Measurements from ENCODE around the gene ADAM10.

The ADAM10 gene

GRCh38 chr15:58689646-58690045 lies 59.9 kb downstream of the ADAM10 start:
- no peak for FAIRE-seq
- no peak for DNase-seq (ENCODE audit: insufficient read length, low spot score)
- TF ChIP-seq POLR2A (IDR thresholded peaks at IDR 0.05; ENCODE audit: low read depth, low read length): no peak

GRCh38 chr15:58686286-58686685 lies 63.2 kb downstream of the ADAM10 start:
- FAIRE-seq (no peak), DNase-seq (ENCODE audit: insufficient read length, low spot score) (no peak)

GRCh38 chr15:58684751-58685150 lies 64.8 kb downstream of the ADAM10 start:
- DNase-seq (ENCODE audit: insufficient read length, low spot score) (no peak), FAIRE-seq (no peak)
- no peak for TF ChIP-seq POLR2A (IDR thresholded peaks at IDR 0.05; ENCODE audit: low read depth, low read length)

More at GRCh38 chr15:58686286-58686685, 63.2 kb downstream of the ADAM10 start:
- no peak for TF ChIP-seq POLR2A (IDR thresholded peaks at IDR 0.05; ENCODE audit: low read depth, low read length)

GRCh38 chr15:58684036-58684710 lies 65.3 kb downstream of the ADAM10 start:
- DNase-seq (ENCODE audit: insufficient read length, low spot score) (no peak), FAIRE-seq (no peak)
- no peak for TF ChIP-seq POLR2A (IDR thresholded peaks at IDR 0.05; ENCODE audit: low read depth, low read length)

- no peak for TF ChIP-seq POLR2A (IDR thresholded peaks at IDR 0.05; ENCODE audit: low read depth, low read length)
- DNase-seq (ENCODE audit: insufficient read length, low spot score) (no peak), FAIRE-seq (no peak)
Observed at GRCh38 chr15:58682234-58682633, 67.3 kb downstream of the ADAM10 start.

GRCh38 chr15:58678683-58679082 lies 70.8 kb downstream of the ADAM10 start:
- no peak for FAIRE-seq
- no peak for TF ChIP-seq POLR2A (IDR thresholded peaks at IDR 0.05; ENCODE audit: low read depth, low read length)
- no peak for DNase-seq (ENCODE audit: insufficient read length, low spot score)

DNA sequence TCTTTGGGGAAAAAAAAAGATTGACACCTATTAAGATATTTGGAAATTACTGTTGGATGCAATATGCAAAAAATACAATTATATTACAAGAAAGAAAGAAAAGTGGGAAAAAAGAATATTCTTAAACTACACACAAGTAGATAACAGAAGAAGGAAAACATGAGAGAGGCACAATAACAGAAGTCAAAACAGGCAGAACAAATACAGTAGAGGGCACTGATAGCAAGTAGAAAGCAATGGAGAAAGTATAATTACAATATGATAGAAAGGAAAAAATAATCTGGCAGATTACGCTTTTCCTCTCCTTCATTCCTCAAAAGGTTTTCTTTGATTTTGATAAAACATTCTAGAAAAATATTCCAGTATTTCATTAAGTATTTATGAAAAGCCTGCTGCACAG lies 72.1 kb downstream of the ADAM10 start:
- FAIRE-seq: no peak

GRCh38 chr15:58676766-58677165 lies 72.7 kb downstream of the ADAM10 start:
- FAIRE-seq: no peak
- no peak for TF ChIP-seq POLR2A (IDR thresholded peaks at IDR 0.05; ENCODE audit: low read depth, low read length)
- no peak for DNase-seq (ENCODE audit: insufficient read length, low spot score)

More for the DNA sequence above, 72.1 kb downstream of the ADAM10 start:
- DNase-seq (ENCODE audit: insufficient read length, low spot score): no peak
- TF ChIP-seq POLR2A (IDR thresholded peaks at IDR 0.05; ENCODE audit: low read depth, low read length): no peak

GRCh38 chr15:58671186-58671585 lies 78.3 kb downstream of the ADAM10 start:
- TF ChIP-seq POLR2A (IDR thresholded peaks at IDR 0.05; ENCODE audit: low read depth, low read length): no peak
- FAIRE-seq: no peak
- DNase-seq (ENCODE audit: insufficient read length, low spot score): no peak

GRCh38 chr15:58669108-58669507 lies 80.4 kb downstream of the ADAM10 start:
- no peak for TF ChIP-seq POLR2A (IDR thresholded peaks at IDR 0.05; ENCODE audit: low read depth, low read length)
- DNase-seq (ENCODE audit: insufficient read length, low spot score) (no peak), FAIRE-seq (no peak)

DNA sequence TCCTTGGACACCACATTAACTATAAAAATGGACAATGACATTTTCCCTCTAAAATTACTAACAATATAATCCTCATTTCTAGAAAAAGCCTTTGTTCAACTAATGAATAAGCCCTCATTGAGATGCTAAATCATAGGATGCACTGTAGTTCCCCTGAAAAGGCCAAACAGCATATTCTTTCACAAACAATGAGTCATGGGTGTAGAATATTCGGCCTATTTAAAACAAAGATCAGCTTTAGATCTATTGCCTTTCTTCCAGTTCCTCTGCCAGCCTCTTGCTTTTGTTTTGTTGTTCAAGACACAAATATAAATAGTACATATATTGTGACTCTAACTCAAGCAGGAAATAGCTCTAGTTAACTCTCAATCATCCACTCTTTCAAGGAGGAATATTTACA lies 82.5 kb downstream of the ADAM10 start:
- TF ChIP-seq POLR2A (IDR thresholded peaks at IDR 0.05; ENCODE audit: low read depth, low read length): no peak
- DNase-seq (ENCODE audit: insufficient read length, low spot score) (no peak), FAIRE-seq (peak; percentile 6)

- FAIRE-seq (no peak), DNase-seq (ENCODE audit: insufficient read length, low spot score) (no peak)
- TF ChIP-seq POLR2A (IDR thresholded peaks at IDR 0.05; ENCODE audit: low read depth, low read length): no peak
Observed at GRCh38 chr15:58665672-58666071, 83.8 kb downstream of the ADAM10 start.

- no peak for FAIRE-seq
- no peak for DNase-seq (ENCODE audit: insufficient read length, low spot score)
- TF ChIP-seq POLR2A (IDR thresholded peaks at IDR 0.05; ENCODE audit: low read depth, low read length): no peak
Observed at GRCh38 chr15:58650102-58650501, 99.4 kb downstream of the ADAM10 start.

GRCh38 chr15:58649175-58649574 lies 100.3 kb downstream of the ADAM10 start:
- FAIRE-seq: no peak
- TF ChIP-seq POLR2A (IDR thresholded peaks at IDR 0.05; ENCODE audit: low read depth, low read length): no peak
- DNase-seq (ENCODE audit: insufficient read length, low spot score): no peak

DNA sequence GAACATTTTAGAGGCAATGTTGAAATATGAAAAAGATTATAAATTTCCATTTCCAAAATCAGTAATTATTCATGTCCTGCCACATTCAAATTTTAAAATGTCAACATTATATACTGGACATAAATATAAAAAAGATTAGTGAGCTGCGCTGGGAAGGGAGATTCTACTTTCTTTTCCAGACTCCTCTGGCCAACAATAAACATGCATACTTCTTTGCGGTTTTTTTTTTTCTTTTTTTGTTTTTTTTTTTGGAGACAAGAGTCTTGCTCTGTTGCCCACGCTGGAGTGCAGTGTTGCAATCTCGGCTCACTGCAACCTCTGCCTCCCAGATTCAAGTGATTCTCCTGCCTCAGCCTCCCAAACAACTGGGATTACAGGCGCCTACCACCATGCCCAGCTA lies 105.5 kb downstream of the ADAM10 start:
- no peak for TF ChIP-seq POLR2A (IDR thresholded peaks at IDR 0.05; ENCODE audit: low read depth, low read length)
- DNase-seq (ENCODE audit: insufficient read length, low spot score): no peak
- FAIRE-seq: no peak

GRCh38 chr15:58641660-58642059 lies 107.8 kb downstream of the ADAM10 start:
- peak; percentile 23 for FAIRE-seq
- DNase-seq (ENCODE audit: insufficient read length, low spot score): no peak
- no peak for TF ChIP-seq POLR2A (IDR thresholded peaks at IDR 0.05; ENCODE audit: low read depth, low read length)
